Medulla oblongata (tissue), 1 donor: ENCODE measurements around the gene MRGPRD.

Experiments used
- DNase-seq: peaks from one replicate; pipeline ENCODE4 v3.0.0-alpha.2; 2015; ENCODE audit errors: extremely low spot score

Gene MRGPRD

DNA sequence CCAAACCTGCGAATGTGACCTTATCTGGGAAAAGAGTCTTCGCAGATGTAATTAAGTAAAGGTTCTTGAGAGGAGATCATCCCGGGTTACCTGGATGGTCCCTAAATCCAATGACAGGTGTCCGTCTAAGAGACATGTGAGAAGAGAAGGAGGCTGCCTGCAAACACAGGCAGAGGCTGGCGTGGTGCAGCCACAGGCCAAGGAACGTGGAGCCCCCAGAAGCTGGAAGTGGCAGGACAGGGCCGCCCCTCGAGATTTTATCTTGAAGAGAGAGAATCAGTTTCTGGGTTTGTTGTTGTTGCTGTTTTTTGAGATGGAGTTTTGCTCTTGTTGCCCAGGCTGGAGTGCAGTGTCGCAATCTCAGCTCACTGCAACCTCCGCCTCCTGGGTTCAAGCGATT, 33.6 kb downstream of the MRGPRD start:
- DNase-seq = no peak

GRCh38 chr11:68946416-68947090, 34.2 kb downstream of the MRGPRD start:
- DNase-seq = no peak

- DNase-seq = peak; percentile 34
Measured at GRCh38 chr11:68942751-68943271, 38.0 kb downstream of the MRGPRD start.

DNA sequence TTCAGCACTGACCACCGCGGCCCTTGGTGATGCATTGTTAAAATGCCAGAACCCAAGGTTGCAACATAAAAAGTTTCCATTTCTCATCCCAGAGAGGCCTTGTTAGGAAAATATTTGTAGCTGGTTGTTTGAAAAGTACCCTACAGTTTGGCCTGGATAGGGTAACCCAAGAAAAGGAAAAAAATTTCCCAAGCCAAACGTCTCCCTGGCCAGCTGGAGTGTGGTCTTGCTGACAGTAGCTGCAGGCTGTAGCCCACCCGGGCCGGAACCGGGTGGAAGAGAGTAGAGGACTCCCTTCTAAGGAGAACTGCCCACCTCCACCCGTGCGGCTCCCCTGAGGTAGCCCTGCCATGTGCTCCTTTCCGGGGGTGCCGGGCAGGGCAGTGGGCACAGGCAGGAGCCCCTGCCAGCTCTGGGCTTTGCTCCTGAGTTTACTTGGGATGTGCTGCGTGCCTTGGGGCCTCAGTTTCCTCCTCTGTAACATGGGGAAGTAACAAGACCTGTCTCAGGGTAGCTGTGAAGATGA, 38.6 kb downstream of the MRGPRD start:
- DNase-seq = no peak

DNA sequence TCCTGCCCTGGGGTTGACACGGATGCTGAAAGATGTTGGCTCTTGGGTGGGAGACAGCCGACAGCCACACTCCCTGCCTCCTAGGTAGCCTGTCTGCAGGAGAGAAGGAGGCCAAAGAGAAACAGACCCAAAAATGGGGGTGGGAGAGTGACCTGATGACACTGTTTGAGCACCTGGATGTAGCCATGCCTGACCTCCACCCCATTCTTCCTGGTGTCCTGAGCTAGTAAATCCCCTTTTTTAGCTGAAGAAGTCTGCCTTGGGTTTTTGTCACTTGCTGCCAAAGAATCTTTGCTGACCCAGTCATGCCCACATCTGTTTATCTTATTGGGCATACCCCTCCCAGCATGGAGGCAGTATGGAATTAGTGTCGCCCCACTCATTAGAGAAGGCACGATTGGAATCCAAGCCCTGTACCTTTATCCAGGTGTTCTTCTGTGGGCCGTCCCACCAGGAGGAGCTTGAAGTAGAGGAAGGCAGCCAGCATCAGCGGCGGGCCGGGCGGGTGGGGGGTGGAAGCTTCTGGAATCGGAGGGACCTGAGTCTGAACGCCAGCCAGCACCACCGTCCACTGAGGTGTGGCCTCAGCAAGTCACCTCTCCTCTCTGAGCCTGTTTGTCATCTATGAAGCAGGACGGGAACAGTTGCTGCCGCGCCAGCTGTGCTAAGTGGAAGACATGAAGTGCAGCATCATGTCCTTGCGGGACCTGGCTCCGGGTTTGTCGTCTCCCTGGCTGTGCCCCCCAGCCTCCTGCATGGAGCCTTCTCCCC, 39.3 kb downstream of the MRGPRD start:
- no peak for DNase-seq

- DNase-seq = no peak
Measured at GRCh38 chr11:68940651-68941323, 40.0 kb downstream of the MRGPRD start.

DNA sequence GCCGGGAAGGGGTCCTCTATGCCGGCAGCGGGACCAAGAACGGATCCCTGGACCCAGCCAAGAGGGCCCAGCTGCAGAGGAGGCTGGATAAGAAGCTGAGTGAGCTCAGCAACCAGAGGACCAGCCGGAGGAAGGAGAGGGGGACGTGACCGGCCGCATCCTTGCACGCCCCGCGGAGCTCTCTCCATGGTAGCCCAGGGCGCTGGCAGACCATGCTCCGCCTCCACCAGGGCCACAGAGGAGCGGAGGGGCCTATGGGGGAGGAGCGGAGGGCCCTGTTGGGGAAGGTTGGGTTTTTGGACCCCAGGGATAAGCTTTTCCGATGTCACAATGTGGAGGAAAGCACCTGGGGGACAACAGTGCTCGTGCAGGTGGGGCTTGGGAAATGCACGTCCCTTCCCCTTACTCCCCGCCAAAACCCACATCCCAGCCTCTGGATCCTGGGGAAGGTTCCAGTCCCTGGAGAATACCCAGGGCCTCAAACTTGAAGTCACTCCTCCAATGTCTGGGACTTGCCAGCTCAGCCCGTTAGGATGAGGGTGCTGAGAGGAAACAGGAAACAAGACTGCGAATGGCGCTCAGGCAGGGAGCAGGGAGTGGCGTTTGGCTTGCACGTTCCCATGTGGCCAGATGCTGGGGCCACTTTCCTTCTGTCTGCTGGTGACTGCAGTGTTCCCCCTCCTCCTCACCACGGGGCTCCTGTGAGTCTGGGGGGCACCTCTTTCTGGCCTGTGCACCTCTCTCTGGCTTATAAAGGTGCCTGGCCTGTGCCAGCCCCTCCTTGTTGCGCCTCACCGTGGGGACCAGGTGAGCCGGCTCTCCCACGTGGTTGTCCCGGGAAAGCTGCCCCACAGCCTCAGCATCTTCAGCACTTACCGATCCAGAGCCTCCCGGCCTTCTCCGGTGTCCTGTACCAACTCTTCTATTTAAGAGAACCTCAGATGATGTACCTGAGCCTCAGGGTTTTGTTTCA, 40.9 kb downstream of the MRGPRD start:
- no peak for DNase-seq

DNA sequence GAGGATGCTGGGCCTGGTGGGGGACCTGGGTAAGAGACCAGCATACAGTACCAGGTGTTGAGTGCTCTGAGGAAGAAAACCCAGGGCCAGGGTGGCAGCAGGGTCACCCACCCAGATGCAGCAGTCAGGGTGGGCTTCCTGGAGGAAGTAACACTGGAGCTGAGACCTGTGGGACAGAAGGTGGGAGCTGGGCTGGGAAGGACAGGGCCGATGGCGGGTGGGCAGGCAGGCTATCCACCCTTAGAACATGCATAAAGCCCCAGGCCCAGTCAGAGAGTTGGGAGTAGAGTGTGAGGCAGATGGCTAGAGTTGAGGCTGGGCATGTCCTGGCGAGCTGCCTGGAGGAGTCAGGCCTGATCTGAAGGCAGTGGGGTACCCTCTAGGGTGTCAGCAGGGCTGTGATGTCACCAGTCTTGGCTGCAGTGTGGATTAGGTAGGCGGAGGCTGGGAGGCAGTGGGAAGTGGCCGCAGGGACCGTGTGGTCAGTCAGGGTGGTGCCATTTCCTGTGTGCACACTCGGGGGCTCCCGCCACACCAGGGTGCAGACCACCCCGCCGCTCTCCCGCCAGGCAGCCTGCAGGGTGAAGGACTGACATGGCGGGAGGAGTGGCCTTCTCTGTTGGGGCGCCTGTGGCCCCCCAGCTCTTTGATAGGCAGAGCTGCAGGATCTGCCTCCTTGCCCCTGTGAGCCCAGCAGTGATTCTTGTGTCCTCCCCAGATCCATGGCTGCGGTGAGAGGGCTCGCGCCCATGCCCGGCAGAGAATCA, 41.8 kb downstream of the MRGPRD start:
- no peak for DNase-seq

DNA sequence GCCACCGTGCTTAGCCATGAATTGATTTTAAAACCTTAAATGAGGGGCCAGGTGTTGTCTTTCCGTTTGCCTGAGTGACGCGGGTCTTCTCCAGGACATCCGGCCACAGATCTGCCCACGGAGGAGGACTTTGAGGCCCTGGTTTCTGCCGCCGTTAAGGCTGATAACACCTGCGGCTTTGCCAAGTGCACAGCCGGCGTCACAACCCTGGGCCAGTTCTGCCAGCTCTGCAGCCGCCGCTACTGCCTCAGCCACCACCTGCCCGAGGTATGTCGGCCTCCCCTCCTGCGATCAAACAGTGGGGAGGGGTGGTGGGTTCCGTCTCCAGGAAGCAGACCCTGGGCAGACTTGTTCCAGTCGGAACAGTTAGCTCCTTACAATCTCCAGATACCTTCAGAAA, 42.7 kb downstream of the MRGPRD start:
- no peak for DNase-seq

DNA sequence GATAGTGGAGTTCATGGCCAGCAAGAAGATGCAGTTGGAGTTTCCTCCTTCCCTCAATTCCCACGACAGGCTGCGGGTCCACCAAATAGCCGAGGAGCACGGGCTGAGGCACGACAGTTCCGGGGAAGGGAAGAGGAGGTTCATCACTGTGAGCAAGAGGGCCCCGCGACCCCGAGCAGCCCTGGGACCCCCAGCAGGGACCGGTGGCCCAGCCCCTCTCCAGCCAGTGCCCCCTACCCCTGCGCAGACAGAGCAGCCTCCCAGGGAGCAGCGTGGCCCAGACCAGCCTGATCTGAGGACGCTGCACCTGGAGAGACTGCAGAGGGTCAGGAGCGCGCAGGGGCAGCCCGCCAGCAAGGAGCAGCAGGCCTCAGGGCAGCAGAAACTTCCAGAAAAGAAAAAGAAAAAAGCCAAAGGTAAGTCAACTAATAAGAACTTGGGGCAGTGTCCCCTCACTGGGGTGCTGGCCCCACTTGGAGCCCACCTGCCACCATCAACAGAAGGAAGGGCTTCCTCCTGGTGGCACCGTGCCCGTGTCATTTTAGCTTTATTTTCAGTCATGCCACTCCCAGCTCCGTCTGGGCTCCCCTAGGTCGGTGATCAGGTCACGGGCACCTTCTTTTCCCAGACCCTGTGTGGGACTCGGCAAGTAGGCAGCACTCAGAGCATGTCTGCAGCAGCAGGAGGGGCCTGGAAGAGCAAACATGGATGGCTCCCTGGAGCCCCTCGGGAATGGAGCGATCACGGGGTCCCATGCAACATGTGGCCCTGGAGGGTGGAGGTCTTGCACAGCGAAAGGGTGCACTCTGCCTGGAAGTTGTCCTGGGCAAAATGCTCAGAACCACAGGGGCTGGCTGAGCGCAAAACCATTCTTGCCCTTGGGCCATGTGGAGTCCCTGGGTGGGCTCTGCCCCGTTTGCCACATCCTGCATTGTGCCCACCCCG, 43.8 kb downstream of the MRGPRD start:
- no peak for DNase-seq

- no peak for DNase-seq
Measured at GRCh38 chr11:68936358-68936636, 44.5 kb downstream of the MRGPRD start.

DNA sequence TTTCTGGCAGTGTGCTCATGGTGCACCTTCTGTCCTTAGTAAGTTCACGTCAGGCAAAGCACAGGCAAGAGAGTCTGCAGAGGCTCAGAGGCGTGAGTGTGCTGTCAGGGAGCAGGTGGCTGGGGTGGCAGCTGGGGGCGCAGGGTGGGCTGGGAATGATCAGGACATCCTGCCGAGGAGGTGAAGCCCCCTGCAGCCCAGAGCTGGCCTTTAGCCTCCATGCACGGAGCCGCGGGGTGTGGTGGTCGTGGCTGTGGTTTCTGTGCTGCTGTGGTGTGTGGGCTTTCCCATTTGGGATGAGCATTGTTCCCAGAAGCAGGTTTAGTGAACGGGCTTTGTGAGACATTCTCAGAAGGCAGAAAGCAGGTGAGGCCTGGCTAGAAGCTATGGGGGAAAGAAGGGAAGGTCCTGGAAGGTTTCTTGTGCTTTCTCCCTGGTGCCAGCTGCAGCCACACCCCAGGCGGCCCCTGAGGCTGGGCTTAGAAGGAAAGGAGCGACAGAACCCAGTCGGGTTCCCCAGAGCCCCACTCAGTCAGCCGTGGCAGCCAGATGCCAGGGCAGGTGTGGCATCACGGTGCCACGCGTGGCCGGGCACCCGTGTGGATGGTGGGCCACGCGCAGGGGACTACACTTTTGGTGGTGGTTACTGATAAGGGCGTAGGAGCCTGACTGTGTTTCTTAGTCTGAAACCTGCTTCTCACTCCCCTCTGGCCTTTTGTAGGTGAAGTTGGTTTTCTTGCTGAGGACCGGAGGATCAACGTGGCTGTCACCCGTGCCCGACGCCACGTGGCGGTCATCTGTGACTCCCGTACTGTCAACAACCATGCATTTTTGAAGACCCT, 45.0 kb downstream of the MRGPRD start:
- no peak for DNase-seq

DNA sequence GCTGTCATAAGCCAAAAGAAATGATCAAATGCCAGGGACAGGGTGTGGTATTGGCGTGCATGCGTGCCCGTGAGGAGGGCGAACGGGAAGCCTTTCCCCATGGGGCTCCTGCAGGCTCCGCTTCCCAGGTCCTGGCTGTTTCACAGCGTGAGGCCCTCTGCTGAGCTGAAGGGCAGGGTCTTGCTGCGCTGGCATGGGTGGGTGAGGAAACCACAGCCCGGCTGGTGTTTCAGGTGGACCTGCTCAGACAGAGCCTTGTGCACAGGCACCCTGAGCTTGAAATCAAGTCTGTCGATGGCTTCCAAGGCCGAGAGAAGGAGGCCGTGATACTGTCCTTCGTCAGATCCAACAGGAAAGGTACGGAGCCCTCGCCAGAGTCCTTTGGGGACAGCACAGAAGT, 45.7 kb downstream of the MRGPRD start:
- no peak for DNase-seq

- DNase-seq = no peak
Measured at GRCh38 chr11:68934666-68935065, 46.1 kb downstream of the MRGPRD start.

DNA sequence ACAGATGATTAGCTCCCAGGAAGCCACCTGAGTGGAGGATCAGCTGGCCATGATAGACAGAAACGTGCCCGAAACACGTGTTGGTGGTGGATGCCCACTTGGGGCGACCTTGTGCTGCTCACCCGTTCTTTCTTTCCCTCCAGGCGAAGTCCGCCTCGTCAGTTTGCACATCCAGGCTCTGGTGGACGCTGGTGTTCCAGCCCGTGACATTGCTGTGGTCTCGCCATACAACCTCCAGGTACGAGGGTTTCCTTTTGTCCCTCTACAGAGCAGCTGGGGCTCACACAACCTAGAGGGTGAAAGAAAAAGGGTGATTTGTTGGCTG, 46.5 kb downstream of the MRGPRD start:
- no peak for DNase-seq

DNA sequence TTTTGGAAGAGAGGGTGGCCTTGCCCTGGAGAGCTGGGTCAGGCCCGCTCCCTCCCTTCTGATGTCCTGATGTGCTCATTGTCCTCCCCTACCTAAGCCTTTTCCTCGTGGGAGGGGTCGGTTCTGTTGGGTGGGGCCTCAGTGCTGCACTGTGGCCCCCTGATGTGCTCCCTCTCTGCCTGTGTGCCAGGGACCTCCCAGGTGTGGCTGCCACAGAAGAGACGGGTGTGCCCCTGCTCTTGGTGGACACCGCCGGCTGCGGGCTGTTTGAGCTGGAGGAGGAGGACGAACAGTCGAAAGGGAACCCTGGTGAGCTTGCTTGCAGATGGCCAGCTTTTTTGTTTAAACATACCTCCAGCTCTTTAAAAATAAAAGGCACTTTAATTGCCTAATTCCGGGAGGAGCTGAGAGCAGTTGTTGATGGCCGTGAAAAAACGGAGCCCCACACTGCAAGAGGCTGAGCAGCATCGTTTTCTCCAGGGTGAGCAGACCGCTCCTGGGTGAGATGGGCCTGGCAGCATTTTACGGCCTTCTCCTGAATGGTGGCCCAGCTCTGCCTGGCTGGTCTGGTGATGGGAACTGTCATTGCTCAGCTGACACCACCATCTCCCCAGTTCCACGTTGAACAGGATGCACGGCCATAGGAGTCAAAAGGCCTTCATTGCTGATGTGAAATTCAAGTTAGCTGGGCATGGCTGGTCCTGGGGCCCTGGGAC, 47.0 kb downstream of the MRGPRD start:
- no peak for DNase-seq

DNA sequence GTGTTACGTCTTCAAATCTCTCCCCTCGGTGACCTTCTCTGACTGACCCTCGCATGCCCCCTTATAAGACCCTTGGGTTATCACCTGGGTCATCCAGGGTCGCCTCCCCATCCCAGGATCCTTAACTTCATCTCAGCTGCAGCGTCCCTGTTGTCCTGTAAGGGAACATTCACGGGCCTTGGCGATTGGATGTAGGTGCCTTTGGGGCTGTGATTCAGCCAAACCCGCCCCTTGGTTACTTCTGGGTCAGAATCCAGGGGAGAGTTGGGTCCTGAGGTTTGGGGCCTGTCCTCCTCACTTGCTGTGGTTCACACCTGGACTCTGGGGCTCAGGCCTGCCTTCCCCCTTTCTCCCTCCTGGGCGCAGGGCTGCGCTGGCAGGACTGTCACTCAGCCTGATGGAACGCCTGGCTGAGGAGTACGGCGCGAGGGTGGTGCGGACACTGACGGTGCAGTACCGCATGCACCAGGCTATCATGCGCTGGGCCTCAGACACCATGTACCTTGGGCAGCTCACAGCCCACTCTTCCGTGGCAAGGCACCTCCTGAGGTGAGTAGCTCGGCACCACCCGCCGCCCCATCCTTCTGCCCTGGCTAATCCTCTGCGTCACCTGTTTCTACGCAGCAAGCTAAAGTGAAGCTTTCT, 47.7 kb downstream of the MRGPRD start:
- DNase-seq = no peak

GRCh38 chr11:68932358-68932757, 48.4 kb downstream of the MRGPRD start:
- DNase-seq = no peak
